Umbilical cord (tissue), 2 donors: Measurements from ENCODE around the gene WDFY4. TPM values are rescaled to one million over a fixed set of nuclear protein-coding genes. Genes with fewer than 3 reads are reported as not detected.

ENCODE experiments used
- DNase-seq: peaks from one replicate; pipeline ENCODE4 v3.0.0-alpha.2; 2015; ENCODE audit warnings: low spot score
- total RNA-seq: library from RNA; depleted of rRNA; stranded (reverse); fragments of >200 nt; gene quantifications from one replicate; pipeline ENCODE4 v1.2.3, GENCODE V29; 2014; ENCODE audit warnings: low replicate concordance; ENCODE audit not compliant: insufficient read depth

The WDFY4 gene
- total RNA-seq, 1 donor from 2014 or later, result 4.6 TPM

- no peak for DNase-seq
Measured at GRCh38 chr10:48790457-48791044, 105.9 kb downstream of the WDFY4 start.

DNA sequence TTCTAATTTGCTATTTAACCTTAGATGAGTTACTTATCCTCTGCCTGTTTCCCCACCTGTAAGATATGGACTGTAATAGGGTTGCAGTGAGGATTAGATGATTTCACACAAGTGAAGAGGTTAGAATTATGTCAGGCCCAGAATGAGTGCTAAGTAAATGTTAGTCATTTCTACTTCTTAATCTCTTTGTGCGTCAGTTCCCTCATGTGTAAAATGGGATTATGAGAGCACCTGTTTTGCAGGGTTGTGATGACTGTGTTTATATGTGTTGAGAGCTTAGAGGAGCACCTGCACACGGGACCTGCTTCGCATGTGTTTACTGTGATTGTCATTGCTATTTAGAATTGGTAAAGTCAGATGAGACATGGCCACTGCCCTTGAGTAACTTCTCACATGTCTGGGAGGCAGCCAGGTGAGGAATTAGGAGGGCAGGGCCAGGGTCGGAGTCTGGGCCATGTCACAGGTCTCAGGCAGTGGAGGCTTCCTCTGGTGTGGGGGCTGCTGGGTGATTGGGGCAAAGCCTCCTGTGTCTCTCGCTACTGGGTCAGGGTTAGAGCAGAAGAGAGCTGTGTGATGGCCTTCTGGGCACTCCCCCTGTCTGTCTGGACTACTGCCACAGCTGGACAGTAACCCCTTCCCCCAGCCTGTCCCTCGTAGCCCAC is 106.7 kb downstream of the WDFY4 start:
- no peak for DNase-seq

- DNase-seq, result no peak
Measured at GRCh38 chr10:48792121-48792520, 107.4 kb downstream of the WDFY4 start.

GRCh38 chr10:48792687-48793096 is 108.0 kb downstream of the WDFY4 start:
- DNase-seq, result no peak

- DNase-seq, result no peak
Measured at GRCh38 chr10:48794074-48794473, 109.4 kb downstream of the WDFY4 start.

DNA sequence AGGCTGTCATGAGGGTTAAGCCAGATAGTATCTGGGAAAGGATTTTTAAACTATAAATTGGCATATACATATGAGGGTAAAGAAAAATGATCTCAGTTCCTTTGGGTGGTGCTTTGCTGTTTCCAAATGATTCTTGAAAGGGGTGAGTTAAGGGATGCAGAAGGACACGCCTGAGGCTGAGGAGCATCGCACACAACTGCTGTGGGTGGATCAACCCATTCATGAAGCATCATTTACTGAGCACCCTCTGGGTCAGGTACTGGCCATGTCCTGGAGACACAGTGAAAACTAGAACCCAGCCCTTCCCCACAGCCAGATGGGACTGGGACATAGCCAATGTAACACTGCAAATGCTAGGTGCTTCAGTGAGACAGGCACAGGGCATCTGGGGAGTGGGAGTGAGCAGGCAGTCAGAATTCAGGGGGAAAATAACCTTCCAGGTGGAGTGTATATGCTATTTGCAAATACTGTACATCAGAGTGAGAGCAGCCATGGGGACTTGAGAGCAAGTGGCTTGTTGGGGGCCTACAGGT is 112.1 kb downstream of the WDFY4 start:
- DNase-seq, result no peak

- no peak for DNase-seq
Measured at GRCh38 chr10:48797830-48798229, 113.2 kb downstream of the WDFY4 start.

DNA sequence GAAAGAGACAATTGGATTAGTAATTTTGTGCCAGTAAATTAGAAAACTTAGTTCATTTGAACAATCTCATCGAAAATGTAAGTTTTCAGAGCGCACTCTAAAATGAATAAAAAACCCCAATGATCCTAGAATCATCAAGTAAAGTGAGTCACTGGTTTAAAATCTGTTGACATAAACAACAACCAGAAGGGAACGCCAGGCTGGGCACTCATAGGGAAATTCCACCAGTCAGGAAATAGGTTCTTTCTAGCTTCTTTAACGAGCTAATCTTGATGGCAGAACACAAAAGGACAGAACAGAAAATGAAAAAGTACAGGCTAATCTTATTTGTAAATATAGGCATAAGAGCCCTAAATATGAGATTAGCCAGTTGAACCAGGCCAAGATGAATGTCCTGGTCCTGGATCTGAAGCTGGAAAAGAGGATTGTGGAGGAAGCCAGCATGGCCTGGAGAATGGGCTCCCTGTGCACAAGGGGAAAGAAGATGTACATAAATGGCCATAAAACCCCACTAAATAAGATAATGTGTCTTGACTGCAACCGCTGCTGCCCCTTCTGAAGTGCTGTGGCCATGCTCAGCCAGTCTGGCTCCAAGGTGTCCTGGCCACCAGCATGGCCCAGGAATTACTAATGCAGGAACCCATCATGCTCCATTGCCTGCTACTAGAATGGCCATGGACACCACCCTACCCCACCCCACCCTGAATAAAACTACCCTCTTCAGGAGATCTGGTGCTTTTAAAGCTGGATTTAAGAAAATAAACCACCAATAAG is 114.0 kb downstream of the WDFY4 start:
- DNase-seq, result no peak

- no peak for DNase-seq
Measured at GRCh38 chr10:48799341-48800006, 114.8 kb downstream of the WDFY4 start.

DNA sequence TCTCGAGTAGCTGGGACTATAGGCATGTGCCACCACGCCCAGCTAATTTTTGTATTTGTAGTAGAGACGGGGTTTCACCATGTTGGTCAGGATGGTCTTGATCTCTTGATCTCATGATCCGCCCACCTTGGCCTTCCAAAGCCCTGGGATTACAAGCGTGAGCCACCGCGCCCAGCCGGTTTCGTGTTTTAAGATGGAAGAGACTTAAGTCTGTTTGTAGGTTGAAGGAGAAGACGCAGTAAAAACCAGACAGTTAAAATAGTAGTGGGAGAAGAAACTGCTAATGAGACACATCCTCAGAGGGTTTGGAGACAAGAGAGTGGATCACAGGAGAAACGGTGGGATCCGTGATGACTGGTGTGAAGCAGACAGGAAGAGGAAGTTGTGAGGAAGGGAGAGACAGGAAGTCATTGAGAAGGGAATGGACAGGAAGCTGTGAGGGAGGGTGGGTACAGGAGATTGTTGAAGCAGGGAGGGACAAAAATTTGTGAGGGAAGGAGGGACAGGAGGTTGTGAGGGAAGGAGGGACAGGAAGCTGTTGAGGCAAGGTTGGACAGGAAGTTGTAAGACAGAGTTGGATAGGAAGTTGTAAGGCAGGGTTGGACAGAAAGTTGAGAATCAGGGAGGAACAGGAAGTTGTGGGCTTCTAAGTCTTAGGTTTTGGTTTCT is 115.5 kb downstream of the WDFY4 start:
- peak; percentile 21 for DNase-seq

DNA sequence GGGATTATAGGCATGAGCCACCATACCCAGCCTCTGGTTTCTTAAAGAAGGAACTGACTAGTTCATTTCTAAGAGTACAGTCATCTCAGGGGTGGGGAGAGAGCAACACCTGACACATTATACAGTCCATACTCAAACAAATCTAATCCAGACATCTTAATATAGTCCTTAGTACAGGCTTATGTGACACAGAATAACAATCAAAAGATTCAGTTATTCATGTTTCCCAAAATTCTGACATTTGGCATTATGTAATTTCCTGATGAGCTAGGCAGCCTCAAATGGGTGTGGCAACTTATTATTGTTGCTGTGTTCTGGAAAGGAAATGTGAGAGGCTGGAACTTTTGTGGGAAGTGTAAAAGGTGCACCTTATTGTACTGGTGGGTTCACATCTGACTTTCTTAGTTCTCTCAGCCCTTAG is 116.3 kb downstream of the WDFY4 start:
- DNase-seq, result no peak

- DNase-seq, result no peak
Measured at GRCh38 chr10:48802611-48803071, 118.0 kb downstream of the WDFY4 start.

DNA sequence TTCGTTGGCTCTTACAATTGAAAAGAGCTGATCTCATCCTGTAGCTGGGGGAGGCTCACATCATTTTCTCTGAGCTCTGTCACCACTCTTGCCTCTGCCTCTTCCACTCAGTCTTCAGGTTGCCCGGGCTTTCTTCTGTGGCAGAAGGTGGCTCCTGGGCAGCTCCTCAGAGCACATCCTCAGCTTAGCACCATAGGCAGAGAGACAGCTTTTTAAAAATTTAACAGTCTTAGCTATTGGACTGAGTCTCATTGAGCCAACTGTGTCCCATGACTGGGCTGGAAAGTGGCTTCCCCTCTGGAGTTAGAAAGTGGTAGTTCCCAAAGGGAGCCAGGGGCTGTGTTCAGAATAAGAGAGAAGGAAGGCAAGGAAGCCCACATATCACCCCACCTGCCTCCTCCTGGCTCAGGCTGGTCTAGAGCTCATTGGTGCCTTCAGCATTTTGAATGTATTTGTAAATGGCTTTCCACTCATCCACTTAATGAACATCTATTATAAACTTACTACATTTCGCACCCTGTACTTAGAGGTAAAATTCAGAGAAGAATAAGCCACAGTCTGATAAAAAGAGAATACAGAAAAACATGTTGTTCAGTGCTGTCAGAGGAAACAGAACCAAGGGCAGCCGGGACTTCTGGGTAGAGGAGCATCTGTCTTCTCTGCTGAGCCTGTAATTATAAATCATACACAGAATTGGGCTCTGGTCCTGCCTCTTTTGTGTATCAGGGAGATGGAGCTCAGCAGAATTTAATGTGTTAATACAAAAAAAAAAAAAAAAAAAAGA is 119.3 kb downstream of the WDFY4 start:
- DNase-seq, result no peak

DNA sequence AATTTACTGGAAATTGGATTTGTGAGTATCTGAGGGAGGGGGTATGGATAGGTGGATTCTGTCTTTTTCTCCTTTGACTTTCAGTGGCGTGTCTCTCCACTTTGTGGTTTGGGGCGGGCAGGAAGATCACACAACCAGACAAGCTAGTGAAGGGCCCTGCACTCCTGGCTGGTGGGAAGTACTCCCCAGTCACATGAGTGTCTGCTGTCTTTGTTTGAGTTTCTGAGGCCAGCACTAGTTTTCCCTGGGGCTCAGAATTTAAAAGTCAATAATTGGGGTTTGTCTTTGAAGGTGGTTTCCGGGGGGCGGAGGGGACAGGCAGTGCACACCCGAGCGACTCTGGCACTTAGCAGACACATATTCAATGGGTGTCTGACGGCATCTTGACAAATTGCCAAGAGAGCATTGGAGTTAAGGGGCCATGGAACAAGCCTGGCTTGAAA is 120.1 kb downstream of the WDFY4 start:
- DNase-seq, result peak; percentile 66

DNA sequence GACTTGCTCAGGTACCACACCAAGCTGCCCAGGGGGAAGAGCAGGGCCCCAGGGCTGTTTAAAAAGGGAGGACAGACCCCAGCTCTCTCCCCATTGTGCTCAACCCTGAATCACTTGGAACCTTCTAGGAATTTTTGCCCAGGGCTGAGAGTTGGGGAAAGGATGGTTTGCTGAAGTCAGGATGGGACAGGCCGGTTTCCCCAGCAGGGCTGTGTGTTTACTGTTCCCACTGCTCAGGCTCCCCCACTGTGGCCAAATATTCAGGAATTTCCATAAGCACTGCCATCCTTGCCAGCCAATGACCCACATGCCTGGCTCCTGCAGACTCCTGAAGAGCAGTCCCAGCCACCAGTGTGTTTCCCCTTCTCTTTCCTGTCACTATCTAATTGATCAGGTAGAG is 120.7 kb downstream of the WDFY4 start:
- no peak for DNase-seq

DNA sequence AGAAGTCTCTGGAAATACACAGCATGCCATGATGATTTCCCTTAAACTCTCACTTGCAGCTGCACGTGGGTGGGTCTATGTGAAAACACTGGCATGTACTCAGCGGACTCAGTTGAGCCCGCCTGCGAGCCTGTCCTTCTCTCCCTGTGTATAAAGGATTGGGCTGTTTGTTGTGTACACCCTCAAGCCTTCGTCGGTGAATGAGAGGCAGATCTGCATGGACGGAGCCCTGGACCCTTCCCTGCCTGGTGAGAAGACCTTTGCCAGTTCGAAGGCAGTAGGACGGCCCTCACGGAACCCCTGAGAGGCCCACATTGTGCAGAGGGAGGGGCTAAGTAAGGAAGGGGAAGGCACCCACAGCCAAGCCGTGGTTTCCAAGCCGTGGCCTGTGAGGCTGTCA is 121.2 kb downstream of the WDFY4 start:
- peak; percentile 44 for DNase-seq

- no peak for DNase-seq
Measured at GRCh38 chr10:48806342-48806741, 121.7 kb downstream of the WDFY4 start.

DNA sequence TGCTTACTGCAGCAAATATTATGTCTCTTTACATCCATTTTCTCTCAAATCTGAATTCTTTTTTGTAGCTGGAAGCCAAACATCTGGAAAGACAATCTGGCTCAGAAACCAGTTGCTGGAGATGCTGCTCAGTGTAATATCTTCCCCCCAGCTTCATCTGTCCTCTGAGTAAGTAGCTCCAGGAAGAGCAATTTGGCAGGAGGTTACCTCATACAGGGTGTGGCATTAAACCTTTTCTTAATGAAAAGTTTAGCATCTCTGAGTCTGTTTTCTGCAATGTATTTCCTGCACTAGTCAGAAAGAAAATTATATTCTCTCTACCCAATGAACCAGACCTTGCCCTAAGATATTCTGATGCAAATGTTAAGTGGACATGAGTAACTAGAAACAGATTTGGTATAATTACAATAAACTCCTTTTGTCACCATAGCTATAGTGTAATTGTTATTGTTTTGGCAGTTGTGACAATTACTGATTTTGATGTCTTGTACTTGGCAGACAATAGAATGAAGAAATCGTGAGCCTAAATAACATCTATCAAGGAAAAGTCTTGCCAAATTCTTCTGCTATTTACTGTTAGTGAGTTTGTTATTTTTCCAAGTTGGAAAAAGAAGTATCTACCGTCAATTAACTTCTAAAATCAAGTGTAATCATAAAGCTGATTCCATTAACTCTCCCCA is 123.3 kb downstream of the WDFY4 start:
- no peak for DNase-seq

GRCh38 chr10:48809261-48809660 is 124.6 kb downstream of the WDFY4 start:
- DNase-seq, result no peak

- DNase-seq, result no peak
Measured at GRCh38 chr10:48811461-48811860, 126.8 kb downstream of the WDFY4 start.
